C4-2B (cell line): ENCODE measurements around the gene OTOA.
"Not testable (repeated sequence)": the region's sequence is repeated elsewhere in the genome, so short reads cannot be mapped to it uniquely, and the experiment has no call there.

Source experiments
- H3K27ac ChIP-seq: fragments of 450-650 bp; 2 replicates; pipeline ENCODE4 v1.5.1; 2017
- ZFX ChIP-seq: fragments of 450-650 bp; IDR thresholded peaks from 2 replicates; pipeline ENCODE4 v1.6.1; 2017
- TF ChIP-seq, protein P1 (sequence below): fragments of 450-650 bp; conservative IDR thresholded peaks from 2 replicates; pipeline ENCODE4 v1.5.1; 2017; ENCODE audit warnings: mild to moderate bottlenecking

Gene OTOA

DNA sequence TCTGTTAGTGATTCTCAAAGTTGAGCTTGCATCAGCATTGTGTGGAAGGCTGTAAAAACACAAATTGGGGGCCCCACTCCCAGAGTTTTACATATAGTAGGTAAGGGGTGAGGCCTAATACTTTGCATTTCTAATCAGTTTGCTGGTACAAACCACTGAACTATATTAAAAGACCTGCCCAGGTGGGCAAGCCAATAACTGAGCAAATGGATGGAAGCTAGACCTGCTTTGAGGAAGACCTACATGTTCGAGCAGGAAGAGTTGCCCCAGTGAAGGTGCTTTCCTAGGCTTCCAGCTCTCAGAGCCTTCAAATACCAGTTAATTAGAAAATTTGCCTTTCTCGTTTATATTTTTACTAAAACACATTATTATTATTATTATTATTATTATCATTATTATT lies 56.8 kb downstream of the OTOA start:
- TF ChIP-seq, protein P1, sequence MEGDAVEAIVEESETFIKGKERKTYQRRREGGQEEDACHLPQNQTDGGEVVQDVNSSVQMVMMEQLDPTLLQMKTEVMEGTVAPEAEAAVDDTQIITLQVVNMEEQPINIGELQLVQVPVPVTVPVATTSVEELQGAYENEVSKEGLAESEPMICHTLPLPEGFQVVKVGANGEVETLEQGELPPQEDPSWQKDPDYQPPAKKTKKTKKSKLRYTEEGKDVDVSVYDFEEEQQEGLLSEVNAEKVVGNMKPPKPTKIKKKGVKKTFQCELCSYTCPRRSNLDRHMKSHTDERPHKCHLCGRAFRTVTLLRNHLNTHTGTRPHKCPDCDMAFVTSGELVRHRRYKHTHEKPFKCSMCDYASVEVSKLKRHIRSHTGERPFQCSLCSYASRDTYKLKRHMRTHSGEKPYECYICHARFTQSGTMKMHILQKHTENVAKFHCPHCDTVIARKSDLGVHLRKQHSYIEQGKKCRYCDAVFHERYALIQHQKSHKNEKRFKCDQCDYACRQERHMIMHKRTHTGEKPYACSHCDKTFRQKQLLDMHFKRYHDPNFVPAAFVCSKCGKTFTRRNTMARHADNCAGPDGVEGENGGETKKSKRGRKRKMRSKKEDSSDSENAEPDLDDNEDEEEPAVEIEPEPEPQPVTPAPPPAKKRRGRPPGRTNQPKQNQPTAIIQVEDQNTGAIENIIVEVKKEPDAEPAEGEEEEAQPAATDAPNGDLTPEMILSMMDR: no peak
- no peak for TF ChIP-seq ZFX
- H3K27ac ChIP-seq: no peak overlapping the region

DNA sequence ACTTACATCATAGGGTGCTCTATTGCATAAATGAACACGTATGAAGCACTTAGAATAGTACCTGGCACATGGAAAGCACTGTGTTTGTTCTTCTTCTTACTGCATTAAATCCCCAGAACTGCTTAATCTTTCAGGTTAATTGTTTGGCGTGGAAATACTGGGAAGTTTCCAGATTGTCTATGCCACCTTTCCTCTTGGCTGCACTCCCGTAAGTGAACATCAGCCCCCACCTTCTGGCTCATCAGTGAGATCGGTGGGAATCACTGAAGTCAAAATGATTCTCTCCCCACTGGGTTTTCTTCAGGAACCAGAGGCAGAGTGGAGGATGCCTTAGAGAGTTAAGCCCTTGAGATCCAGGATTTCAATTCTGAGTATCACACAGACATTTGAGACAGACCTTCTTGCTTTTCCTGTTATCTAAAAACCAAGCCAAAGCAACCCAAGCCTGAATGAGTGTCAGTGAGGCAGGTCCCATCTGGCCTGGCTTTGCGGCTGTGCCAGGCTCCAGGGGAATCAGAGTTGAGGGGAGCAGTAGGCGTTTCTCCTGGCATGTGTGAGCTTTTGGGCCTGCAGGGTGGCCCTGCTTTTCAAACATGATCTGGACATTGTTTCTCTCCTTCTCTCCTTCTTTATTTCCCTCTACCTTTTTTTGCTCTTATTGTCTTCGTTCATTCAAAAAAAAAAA lies 59.1 kb downstream of the OTOA start:
- H3K27ac ChIP-seq: no peak overlapping the region
- TF ChIP-seq ZFX: no peak
- TF ChIP-seq, protein P1: no peak

DNA sequence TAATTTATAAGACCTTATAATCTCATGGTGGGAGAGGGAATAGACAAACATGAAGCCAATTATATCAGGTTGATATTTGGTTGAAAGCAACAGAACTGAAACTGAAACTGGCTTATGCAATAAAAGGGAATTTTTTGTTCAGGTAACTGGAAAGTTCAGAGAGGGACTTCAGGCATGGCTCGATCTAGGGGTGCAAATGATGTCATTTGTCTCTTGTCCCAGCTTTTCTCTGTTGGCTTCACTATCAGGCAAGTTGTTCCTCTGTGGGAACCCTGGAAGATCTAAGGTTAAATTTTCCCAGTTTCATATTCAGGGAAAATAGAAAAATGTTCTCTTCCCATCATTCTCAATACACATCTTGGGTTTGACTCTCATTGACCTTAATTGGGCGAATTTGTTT lies 59.8 kb downstream of the OTOA start:
- TF ChIP-seq, protein P1: no peak
- TF ChIP-seq ZFX: no peak
- H3K27ac ChIP-seq: no peak overlapping the region

DNA sequence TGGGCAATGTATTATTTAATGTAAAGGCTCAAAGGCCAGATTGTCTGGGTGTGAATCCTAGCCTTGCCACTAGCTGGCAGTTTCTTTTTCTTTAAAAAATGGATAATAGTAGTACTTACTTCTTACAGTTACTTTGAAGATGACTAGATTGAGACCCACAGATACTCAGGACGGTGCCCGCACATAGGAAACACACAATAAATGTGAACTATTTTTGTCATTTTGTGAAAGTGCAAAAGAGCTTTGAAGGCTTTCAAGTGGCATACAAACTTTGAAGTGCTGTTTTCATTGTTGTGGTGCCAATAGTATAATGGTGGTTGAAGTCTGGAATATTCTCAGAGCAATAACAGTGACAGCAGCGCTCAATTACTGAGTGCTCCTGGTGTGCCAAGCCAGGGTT lies 63.6 kb downstream of the OTOA start:
- TF ChIP-seq, protein P1: no peak
- TF ChIP-seq ZFX: no peak
- no peak overlapping the region for H3K27ac ChIP-seq

DNA sequence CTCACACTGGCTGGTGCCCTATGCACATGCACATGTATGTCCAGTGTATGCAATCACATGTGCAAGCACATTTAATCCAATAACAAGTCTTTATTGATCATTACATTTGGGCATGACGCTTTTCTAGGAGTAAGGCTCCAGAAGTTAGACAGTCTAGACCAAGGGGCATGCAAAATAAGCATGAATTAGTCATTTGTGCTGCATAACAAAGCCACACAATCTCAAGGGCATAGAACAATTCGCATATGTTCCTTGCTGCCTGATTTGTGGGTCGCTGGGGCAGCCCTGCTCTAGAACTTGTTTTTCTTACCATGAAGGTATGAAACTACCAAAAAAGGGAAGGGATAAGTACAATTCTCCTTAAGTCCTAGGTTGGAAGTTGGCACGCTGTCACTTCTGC lies 67.5 kb downstream of the OTOA start:
- H3K27ac ChIP-seq: not testable (repeated sequence)

DNA sequence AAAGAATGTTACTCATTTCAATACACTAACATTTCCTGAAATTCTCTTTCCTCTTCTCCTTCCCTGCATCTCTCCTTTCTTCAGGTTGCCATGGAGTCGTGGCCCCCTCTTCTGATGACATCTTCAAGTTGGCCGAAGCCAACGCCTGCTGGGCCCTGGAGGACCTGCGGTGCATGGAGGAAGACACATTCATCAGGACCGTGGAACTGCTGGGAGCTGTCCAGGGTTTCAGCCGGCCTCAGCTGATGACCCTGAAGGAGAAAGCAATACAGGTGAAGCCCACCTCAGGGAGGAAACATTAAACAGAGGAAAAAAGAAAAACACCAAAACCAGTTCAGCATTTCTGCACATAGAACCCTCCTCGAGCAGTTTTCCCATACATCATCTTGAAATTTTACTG lies 76.9 kb downstream of the OTOA start:
- not testable (repeated sequence) for H3K27ac ChIP-seq

DNA sequence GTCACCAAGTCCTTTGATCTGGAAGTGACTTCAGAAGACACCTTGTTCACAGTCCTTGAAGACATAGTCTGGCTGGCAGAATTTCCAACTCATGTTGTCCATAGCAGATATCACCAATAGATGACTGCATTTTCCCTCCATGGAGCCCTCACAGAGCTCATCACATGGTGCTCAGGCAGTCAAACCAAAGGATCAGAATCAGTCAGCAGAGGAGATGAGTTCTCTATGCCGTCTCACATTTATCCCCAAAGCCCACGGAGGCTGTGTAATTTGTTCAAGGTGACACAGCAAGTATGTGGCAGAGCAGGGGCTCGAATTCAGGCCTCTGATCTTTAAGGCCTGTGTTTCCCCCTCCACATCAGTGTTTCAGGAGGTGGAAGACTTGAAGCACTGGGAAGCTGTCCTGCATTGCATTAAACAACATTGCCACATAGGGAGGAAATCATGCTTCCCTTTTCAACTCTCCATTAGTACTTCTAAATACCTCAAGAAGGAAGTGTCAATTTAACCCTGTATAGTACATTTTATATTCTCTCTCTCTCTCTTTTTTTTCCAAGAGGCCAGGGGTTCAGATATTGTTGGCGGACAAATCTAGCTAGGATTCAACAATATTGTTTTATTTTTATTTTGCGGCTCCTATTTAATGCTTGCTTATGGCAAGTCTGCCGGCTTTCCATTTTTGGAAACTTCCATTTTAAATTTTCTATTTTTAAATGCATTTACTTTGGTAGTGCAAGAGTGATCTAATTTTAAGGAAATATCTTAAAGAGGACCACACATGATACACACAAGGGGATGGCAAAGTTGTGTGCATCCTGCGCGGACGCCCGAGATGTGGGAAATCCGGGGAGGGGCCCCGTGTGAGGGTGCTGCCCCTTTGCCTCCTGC lies 92.7 kb downstream of the OTOA start:
- not testable (repeated sequence) for H3K27ac ChIP-seq

DNA sequence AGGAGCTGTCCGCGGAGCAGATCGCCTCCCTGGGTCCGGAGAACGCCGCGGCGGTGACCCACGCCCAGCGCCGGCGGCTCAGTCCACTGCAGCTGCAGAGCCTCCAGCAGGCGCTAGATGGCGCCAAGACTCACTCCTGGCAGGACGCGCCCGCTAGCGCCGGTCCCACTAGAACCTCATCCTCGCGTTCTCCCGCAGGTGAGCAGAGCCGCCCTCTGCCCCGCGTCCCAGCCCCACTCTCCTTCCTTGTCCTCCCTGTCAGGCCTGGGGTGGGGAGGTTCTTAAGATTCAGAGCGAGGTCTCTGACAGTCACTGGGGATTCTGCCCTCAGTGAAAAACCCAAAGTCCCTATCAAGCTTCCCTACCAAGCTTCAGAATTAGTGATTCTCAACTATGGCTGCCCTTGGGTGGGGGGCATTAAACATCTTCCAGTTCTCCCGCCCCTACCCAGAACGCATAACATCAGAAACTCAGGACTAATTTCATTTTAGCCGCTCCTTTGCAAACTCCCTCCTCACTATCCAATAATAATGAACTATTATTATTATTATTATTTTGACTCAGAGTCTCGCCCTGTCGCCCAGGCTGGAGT lies 93.4 kb downstream of the OTOA start:
- not testable (repeated sequence) for H3K27ac ChIP-seq

DNA sequence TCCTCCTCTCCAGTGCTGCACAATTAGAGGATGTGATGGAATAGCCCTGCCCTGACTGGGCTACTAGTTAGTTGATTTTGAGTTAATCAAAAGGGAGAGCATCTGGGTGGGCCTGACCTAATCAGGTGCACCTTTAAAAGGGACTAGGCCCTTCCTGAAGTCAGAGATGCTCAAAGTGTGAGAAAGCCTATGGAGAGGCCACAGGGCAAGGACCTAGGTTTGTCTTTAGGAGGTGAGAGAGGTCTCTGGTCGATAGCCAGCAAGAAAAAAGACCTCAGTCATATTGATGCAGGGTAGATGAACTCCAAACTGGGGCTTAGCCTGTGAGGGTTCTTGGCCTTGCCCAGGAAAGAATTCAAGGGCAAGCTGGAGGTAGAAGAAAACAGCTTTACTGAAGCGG lies 104.5 kb downstream of the OTOA start:
- not testable (repeated sequence) for H3K27ac ChIP-seq

DNA sequence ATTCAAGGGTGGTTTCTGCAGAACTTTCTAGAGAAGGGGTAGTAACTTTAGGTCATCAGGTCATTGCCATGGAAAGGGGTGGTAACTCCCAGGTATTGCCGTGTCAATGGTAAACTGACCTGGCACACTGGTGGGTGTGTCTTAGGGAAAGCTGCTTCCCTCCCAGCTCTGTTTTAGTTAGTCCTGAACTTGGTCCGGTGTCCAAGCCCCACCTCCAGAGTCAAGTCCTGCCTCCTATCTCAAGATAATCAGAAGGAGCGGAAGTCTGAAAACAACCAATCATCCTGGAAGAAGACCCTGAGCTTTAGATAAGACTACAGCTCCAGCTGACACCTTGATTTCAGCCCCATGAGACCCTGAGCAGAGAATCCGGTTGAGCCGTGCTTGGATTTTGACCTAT lies 105.0 kb downstream of the OTOA start:
- H3K27ac ChIP-seq: not testable (repeated sequence)

DNA sequence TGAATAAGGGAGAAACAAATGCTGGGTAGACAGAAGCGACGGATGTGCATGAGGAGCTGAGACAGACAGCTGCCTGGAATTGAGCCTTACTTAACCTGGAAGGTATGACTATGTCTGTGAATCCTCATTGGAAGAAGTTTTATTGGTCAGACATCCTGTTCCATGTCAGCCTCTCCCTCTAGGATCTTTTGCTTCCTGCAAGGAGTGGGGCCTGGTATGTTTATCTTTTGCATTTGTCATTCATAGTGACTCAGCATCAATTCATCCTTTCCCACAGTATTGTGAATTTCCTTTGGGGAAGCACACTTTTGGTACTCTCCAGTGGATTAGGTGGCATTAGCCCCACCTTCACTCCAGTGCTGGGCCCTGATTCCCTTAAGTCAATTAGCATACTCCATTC lies 105.5 kb downstream of the OTOA start:
- H3K27ac ChIP-seq: not testable (repeated sequence)

DNA sequence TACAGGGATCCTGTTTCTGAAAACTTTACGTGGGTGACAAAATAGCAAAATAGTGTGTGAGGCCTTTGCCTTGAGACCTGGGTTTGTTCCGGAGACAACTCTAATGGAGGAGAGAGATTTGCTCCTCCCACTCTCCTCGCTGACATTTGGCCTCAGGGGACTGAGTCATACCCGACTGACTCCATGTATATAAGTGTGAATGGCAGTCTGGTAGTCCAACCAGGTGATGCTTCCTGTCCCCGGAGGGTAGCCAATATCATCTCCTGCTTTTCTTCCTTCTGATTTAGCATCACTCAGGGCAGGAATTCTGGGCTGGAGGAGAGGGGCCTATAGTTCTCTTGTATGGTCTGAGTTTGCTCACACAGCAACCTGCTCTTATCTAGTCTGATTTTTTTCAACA lies 106.8 kb downstream of the OTOA start:
- not testable (repeated sequence) for H3K27ac ChIP-seq

DNA sequence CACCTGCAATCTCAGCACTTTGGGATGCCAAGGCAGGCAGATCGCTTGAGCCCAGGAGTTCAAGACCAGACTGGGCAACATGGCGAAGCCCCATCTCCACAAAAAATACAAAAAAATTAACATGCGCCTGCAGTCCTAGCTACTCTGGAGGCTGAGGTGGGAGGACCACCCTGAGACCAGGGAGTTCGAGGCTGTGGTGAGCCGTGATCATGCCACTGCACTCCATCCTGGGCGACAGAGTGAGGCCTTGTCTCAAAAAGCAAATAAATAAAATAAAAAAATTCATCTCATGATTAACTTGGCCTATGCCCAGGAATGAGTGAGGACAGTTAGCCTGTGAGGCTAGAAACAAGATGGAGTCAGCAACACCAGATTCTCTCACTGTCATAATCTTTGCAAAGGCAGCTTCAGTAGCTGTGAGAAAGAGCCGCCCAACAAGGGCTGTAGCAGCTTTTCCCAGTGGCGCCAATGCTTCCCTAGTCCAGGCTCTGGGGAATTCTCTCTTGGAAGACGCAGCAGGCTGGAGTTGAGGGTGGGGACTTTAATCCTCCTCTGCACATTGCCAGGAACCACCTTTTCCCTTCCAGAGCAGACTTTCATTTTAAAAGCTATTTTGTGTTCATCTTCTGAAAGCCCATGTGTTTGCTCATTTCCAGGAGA lies 108.9 kb downstream of the OTOA start:
- H3K27ac ChIP-seq: not testable (repeated sequence)

DNA sequence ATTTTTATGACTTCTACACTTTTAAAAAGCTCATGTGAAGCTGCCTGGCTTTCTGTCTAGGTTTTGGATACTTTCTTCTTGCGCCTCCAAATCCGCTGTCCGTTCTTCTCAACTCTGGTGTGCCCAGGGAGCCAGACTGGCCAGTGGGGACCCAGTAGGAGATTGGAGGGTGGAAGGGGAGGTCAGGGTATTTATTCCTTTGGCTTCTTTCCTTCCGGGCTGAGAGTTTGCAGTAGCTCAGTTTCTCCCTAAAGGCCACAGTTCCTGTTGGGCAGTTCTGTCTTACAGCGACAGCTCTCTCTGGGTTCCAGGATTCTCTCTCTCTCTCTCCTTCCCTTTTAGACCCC lies 109.4 kb downstream of the OTOA start:
- not testable (repeated sequence) for H3K27ac ChIP-seq

DNA sequence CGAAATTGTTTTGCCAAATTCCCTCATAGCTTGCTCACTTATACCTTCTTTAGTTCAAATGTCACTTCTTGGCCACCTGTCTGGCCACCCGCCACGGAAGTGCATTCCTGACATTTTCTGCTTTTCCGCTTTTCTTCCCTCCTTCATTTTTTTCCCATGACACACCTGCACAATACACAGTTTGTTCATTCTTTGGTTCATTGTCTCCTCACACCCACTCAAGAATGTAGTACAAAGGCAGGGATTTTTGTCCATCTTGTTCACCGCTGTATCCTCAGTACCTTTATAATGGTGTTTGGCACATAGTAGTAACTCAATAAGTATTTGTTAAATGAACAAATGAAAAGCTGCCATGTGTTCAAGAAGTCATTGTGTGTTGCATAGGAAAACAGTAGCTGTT lies 116.8 kb downstream of the OTOA start:
- not testable (repeated sequence) for H3K27ac ChIP-seq

DNA sequence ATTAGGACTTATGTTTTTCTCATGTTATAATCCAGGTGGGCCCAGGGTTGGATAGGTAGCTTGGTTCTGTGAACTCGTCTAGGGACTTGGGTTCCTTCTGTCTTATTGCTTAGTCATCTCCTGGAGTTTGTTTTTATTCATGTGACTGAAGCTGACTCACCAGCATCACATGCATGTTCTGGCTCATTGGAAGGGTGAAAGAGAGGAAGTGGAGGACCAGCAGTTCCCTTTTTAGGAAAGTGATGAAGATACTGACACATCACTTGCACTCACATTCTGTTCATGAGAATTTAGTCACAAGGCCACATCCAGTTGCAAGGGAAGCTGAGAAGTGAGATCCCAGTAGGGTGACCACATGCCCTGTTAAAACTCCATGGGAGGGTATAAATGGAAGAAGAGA lies 126.7 kb downstream of the OTOA start:
- not testable (repeated sequence) for H3K27ac ChIP-seq
